Duodenal mucosa (tissue), 2 donors: Measurements from ENCODE around the gene MMP19.

Experiments
- H3K27ac ChIP-seq: one replicate; pipeline ENCODE4 v1.7.0; 2013; ENCODE audit warnings: low read depth, low read length
- H3K27me3 ChIP-seq, 2 donors: one replicate each; pipeline ENCODE4 v1.7.0; 2013; ENCODE audit warnings: low read length in 2 of 2, control low read depth in 1 of 2; ENCODE audit not compliant: insufficient read depth in 2 of 2, control insufficient read depth in 1 of 2
- H3K36me3 ChIP-seq, 2 donors: one replicate each; pipeline ENCODE4 v1.7.0; 2013; ENCODE audit warnings: low read length in 2 of 2, control low read depth in 1 of 2; ENCODE audit not compliant: insufficient read depth in 2 of 2, control insufficient read depth in 1 of 2
- H3K4me1 ChIP-seq, 2 donors: one replicate each; pipeline ENCODE4 v1.7.0; 2013; ENCODE audit warnings: low read length in 2 of 2, control low read depth in 1 of 2; ENCODE audit not compliant: insufficient read depth in 2 of 2, control insufficient read depth in 1 of 2
- H3K4me3 ChIP-seq, 2 donors: one replicate each; pipeline ENCODE4 v1.7.0; 2013; ENCODE audit warnings: low read length in 2 of 2, low read depth in 1 of 2
- H3K9ac ChIP-seq, 2 donors: one replicate each; pipeline ENCODE4 v1.7.0; 2013; ENCODE audit warnings: low read length in 2 of 2, low read depth in 1 of 2
- H3K9me3 ChIP-seq, 2 donors: one replicate each; pipeline ENCODE4 v1.7.0; 2013; ENCODE audit warnings: low read length in 2 of 2, control low read depth in 1 of 2; ENCODE audit not compliant: control insufficient read depth in 1 of 2

The MMP19 gene

DNA sequence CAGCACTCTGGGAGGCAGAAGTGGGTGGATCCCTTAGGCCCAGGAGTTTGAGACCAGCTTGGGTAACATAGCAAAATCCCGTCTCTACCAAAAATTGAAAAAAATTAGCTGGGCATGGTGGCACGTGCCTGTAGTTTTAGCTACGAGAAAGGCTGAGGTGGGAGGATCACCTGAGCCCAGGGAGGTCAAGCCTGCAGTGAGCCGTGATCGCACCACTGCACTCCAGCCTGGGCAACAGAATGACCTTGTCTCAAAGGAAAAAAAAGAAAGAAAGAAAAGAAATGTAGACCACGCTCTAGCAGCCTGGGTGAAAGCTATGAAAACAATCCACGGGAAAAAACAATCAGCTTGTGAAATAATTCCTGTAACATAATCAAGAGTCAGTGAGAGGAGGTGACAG, 54.2 kb downstream of the MMP19 start:
- no peaks in the 10 kb centered on the region for H3K4me1 ChIP-seq
- H3K9me3 ChIP-seq, result no peaks in the 10 kb centered on the region
- H3K9ac ChIP-seq, result no peak overlapping the region
- no peaks in the 10 kb centered on the region for H3K27me3 ChIP-seq
- no peak overlapping the region for H3K27ac ChIP-seq
- peaks cover 17 to 59% of the 10 kb centered on the region in 2 donors for H3K36me3 ChIP-seq
- H3K4me3 ChIP-seq, result no peak overlapping the region
